HEK293 (cell line): ENCODE measurements around the gene CABP1.

ENCODE experiments used
- CTCF ChIP-seq: fragments of 450-650 bp; formaldehyde crosslinking; IDR thresholded peaks from 2 replicates; pipeline ENCODE4 v1.5.1; 2016; ENCODE audit warnings: missing biosample characterization, missing genetic modification characterization
- KLF9 ChIP-seq: fragments of 450-650 bp; formaldehyde crosslinking; IDR thresholded peaks from 2 replicates; pipeline ENCODE4 v1.5.1; 2016; ENCODE audit warnings: missing biosample characterization, missing genetic modification characterization, low read depth
- YY1 ChIP-seq: fragments of 450-650 bp; formaldehyde crosslinking; IDR thresholded peaks from 2 replicates; pipeline ENCODE4 v1.5.1; 2018; ENCODE audit warnings: missing biosample characterization, missing genetic modification characterization
- ZNF404 ChIP-seq: fragments of 450-650 bp; formaldehyde crosslinking; IDR thresholded peaks from 2 replicates; pipeline ENCODE4 v1.5.1; 2017; ENCODE audit warnings: missing biosample characterization, missing genetic modification characterization

GRCh38 chr12:120713861-120714482, 73.5 kb downstream of the CABP1 start:
- TF ChIP-seq ZNF404 (tag by site-specific recombination) (no peak), CTCF (tag by site-specific recombination) (peak; percentile 60), YY1 (tag by site-specific recombination) (no peak), KLF9 (tag by site-specific recombination) (no peak)
